GM19395 (cell line): ENCODE measurements around the gene IL18BP.

Source experiments
- ATAC-seq: cut with Tn5 transposase; IDR thresholded peaks from one replicate; pipeline ENCODE4 v1.9.1; 2021; ENCODE audit warnings: mild to moderate bottlenecking, moderate library complexity; ENCODE audit not compliant: unreplicated experiment

IL18BP gene

DNA sequence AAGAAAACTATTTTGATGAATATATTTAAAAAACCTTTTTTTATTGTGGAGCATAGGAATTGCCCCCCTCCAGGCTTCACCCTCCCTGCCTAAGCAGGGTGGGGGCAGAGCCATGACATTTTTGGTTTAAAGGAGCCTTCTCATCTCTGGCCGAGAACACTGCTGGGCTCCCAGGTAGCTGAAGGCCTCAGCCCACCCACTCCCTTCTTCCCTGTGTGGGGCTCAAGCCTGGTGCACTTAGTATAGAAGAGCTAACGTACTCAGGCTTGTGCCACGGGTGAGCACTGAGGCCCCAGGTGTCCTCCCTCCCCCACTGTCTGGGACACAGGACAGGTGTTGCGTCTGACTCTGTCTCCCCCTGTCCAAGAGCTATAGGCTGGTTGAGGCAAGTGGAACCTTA, 2.2 kb upstream of the IL18BP start:
- no peak for ATAC-seq

DNA sequence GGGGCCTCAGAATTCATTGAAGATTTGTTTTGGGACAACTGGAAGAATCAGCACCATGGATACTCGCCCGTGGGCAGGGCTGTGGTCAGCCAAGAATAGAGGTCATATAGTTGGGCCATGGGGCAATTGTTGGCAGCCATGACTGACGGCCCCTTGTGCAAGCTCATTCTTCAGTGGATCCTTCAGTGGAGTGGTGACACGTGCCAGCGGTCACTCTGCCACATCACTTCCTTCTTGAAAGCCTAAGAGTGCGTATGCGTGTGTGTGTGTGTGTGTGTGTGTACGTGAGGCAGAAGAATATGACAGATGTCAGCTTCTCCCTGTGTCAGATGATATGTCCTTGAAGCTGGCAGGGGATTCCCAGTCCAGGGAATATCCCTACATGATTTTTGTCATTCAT, 1.8 kb upstream of the IL18BP start:
- ATAC-seq = no peak

DNA sequence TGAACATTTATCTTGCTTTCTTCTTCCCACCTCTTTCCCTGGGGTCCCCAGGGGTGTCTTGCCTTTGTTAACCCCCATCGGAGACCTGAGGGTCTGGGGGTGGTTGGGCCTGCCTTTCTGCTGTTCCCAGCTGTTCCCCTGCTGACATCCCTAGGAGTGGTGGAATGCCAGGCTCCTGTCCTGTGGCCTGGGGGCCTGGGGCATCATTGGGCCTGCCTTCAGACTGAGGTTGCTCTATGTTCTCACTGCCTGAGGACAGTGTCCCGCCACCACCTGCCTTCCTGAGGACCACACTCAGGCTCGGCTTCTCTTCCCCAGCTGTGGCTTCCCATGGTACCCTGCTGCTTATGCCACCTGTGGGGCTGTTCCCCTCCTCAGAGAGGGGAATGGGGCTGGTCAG, 1.1 kb upstream of the IL18BP start:
- ATAC-seq = no peak

DNA sequence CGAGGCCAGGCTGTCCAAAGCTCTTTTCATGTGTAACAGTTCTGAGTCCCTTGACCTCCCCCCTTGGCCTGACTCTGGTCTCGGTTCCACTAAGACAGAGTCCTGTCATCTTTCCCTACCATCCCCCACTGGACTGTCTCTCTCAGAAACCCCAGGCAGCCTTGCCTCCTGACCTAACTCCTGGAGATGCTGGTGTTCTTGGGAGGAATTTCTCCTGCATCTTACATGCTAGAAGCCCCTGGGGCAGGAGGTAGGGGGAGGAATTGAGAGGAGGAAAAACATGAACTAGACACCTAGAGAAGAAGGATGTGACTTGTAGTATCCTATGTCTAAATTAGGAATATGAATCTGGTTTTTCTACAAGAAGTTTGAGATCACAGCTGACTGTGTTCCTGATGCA, 648 bp upstream of the IL18BP start:
- no peak for ATAC-seq

DNA sequence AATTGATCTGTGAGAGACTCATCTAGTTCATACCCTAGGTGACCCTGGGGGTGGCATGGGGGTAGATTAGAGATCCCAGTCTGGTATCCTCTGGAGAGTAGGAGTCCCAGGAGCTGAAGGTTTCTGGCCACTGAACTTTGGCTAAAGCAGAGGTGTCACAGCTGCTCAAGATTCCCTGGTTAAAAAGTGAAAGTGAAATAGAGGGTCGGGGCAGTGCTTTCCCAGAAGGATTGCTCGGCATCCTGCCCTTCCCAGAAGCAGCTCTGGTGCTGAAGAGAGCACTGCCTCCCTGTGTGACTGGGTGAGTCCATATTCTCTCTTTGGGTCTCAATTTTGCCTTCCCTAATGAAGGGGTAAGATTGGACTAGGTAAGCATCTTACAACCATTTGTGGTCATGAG, 653 bp downstream of the IL18BP start:
- ATAC-seq = no peak

DNA sequence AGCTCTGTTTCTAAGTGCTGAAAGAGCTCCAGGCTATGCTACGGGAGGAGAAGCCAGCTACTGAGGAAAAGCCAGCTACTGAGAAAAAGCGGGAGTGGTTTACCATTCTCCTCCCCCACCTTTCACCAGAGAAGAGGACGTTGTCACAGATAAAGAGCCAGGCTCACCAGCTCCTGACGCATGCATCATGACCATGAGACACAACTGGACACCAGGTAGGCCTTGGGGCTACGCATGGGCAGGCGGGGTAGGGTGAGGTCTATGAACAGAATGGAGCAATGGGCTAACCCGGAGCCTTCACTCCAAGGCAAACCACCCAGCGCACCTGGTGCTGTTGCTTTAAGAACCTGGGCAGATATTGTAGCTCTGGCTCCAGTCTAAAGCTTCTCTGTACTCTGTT, 1.1 kb downstream of the IL18BP start:
- ATAC-seq = no peak

DNA sequence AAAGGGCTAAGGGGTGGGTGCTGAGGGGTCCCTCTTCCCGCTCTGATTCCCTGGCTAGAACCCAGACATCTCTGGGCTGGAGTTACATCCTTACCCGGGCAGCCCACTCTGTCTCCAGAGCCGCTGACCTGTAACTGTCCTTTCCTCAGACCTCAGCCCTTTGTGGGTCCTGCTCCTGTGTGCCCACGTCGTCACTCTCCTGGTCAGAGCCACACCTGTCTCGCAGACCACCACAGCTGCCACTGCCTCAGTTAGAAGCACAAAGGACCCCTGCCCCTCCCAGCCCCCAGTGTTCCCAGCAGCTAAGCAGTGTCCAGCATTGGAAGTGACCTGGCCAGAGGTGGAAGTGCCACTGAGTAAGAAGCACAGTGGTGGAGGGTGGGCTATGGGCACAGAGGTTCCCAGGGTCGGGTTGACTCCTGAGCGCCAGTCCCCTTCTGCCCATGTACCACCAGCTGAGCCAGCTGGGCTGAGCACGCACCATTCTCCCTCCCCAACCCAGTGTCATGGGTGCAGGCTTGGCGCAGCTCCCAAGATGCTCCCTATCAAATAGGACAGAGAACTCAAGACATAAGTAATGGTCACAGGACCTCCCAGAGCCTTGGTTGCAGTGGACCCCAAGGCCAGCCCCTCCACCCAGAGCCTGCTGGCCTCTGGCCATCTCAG, 1.6 kb downstream of the IL18BP start:
- no peak for ATAC-seq

DNA sequence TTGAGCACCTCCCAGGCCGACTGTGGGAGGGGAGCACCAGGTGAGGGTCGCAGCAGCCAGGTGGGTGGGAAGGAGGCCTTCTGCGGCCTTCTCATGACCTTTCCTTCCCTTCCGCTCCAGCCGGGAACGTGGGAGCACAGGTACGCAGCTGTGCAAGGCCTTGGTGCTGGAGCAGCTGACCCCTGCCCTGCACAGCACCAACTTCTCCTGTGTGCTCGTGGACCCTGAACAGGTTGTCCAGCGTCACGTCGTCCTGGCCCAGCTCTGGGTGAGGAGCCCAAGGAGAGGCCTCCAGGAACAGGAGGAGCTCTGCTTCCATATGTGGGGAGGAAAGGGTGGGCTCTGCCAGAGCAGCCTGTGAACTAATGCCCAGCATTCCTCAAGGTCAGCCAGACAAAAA, 2.6 kb downstream of the IL18BP start:
- ATAC-seq = no peak

DNA sequence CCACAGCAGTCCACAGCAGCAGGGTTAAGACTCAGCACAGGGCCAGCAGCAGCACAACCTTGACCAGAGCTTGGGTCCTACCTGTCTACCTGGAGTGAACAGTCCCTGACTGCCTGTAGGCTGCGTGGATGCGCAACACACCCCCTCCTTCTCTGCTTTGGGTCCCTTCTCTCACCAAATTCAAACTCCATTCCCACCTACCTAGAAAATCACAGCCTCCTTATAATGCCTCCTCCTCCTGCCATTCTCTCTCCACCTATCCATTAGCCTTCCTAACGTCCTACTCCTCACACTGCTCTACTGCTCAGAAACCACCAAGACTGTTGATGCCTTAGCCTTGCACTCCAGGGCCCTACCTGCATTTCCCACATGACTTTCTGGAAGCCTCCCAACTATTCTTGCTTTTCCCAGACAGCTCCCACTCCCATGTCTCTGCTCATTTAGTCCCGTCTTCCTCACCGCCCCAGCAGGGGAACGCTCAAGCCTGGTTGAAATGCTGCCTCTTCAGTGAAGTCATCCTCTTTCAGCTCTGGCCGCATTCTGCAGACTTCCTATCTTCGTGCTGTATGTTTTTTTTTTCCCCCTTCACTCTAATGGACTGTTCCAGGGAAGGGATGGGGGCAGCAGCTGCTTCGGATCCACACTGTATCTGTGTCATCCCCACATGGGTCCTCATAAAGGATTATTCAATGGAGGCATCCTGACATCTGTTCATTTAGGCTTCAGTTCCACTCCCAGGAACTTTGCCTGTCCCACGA, 3.3 kb downstream of the IL18BP start:
- no peak for ATAC-seq

DNA sequence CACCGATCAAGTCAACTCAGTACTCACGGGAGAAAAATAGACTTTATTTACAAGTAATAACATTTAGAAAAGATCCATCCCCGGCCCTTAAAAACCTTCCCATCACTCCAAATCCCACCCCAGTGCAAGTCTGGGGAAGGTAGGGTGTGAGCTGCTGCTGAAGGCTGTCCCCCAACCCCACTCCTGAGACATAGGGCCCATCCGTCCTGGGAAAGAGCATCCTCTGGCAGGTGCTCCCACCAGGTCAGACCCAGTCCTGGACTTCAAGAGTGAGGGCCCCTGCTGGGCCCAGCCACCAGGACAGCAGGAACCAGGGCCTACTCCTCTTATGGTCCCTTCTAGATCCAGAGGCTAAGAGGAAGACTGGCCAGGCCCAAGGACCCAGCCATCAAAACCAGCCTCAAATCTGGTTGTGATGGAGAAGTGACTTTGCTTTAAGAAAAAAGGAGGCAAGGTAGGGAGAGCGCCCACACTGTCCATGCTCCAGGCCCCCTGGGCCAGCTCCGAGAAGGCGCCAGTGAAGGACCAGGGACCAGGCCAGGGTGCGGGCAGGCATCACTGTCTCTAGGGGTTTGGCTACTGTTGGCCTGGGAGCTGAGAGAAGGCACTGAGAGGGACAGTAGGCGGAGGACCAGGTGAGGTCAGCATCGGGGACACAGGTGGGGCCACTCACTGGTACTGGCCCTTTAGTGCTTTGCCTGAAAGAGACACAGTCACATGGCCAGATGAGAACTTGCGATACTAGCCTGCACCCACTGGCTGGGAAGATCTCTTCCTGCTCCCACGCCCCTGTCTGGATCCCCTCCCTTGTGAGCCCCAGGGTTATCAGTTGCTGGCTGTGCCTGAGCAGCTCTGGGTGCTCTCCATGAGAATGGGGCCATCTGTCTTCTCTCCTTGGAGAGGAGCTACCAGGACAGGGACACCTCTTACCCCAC, 4.4 kb downstream of the IL18BP start:
- ATAC-seq = no peak

DNA sequence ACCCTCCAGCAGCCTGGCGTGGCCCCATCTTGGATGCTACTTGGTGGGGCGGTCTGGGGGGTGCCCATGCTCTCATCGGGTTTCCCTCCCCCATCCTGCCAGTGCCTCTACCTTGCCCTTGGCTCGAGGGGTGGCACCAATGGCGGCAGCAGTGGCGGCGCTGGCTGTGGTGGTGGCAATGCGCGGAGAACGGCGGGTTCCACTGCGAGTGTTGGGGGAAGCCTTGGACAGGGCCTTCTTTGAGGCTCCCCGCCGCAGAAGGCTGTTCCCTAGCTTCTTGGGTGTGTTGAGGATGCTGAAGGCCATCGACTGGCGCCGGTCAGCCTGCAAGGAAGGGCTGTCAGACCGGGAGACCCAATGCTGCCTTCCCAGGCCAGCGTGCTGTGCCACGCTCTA, 5.1 kb downstream of the IL18BP start:
- ATAC-seq = no peak

DNA sequence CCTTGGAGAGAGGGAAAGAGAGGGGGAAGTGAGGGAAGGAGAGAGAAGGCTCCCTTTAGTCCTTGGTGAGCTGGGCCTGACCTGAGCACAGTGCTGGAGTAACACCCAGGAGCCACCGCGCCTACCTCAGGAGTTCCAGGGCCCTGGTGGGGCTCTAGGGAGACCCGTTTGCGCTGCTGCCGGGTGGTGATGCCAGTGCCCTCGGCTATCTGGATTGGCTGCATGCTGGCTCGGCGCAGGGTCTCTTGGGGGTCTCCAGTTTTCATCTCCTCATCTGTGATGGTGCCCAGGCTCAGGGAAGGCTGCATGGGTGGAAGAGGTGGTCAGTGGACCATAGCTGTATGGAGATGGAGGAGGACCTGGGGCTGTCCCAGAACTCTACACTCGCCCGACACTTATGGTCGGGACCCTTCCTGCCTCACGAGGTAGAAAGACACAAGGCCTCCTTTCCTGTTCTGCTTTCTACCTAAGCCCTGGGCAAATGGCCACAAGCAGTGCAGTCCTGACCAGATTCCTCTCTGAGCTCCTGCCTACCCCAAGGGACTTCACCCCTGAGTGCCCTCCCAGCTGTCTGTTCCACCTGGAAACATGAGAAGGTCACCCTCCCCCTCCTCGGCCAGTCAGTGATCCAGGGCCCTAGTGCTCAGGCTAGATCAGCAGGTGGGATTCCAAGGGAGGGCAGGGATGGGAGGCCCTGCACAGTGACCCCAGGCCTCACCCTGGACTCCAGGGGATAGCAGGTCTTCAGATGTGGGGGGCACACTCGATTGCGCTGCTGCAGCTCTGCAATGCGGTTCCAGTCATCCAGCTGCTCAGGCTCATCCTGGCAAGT, 6.0 kb downstream of the IL18BP start:
- no peak for ATAC-seq

DNA sequence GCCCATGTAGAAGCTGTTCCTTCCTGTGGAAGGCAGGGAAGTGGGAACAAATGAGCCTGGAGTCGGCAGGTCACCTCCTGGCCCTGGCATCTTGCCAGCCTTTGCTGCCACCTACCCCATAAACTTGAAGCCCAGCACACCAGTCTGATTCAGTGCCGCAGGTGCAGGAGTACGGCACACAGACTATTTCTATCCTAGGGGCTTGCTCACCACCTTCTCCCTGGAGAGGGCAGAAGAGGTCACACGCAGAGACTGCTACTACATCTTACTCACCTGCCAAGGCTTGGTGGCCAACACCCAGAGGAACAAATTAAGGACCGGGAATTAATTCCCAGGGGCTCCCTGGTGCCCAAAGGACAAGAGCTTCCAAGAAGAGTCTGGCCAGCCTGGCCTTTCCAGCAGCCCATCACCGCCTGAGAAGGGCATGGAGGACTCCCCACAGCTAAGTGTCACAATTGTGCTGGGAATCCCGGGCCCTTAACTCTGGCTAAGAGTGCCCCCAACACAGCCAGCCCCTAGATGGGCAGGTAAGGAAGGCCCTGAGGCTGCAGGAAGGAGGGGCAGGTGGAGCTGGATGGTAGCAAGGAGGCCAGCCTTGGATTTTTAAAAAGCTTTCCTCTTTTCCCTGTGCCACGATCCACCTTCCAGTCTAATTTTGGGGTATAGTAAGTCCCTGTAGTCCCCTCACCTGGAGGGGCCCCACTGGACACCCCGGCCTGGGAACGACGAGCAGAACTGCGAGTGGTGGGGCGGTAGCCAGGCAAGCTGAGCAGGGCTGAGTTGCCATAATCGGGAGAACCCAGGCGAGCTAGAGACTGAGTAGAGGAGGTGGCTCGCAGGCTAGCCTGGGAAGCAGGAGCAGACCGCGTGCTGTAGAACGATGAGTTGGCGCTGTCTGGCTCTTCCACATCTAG, 6.9 kb downstream of the IL18BP start:
- no peak for ATAC-seq

DNA sequence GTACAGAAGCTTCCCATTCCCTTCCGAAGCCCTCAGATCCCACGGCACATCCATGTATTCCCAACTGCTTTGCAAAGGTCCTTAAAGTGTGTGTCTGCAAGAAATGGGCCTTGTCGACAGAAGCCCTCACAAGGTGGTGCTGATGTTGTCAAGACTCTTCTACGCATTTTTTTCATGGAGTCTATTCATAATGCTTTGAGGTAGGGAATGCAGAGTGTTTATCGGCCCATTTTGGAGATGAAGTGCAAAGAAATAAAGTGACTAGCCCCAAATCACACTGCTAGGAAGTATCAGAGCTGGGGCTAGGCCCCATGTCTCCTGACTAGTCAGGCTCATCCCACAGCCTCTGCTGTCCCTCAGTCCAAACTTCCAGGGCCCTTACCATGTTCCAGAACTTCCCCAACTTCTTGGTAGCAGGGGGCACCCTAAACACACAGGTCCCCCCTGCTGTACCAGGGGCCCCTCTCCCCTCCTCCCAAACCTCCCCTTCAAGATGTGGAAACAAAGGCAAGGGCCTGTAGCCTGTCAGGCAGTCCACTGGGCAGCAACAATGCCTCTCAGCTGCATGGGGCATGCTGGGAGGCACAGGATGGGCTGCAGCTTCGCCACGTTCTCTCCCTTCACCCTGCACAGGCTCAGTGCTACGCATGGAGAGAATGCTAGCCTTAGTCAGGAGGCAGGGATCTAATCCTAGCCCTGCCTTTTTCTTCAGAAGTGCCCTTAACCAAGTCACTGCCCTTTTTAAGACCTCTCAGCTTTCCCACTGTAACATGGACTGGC, 7.8 kb downstream of the IL18BP start:
- ATAC-seq = no peak

DNA sequence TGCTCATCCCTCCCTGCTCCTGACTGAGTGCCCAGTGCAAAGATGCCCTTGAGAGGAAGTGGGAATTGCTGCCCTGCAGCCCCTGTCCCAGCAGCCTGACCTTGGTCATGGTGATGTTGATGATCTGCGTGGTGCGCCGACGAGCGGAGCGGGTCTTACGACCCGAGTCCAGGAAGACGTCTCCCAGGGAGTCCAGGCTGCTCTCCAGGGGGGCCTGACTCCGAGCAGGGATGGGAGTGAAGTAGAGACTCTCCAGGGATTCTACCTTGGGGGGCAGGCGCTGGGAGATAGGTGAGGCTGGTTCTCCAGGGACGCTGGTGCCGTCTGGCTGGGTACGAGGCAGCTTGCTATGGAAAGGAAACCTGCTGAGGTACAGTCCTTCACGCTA, 8.4 kb downstream of the IL18BP start:
- no peak for ATAC-seq

DNA sequence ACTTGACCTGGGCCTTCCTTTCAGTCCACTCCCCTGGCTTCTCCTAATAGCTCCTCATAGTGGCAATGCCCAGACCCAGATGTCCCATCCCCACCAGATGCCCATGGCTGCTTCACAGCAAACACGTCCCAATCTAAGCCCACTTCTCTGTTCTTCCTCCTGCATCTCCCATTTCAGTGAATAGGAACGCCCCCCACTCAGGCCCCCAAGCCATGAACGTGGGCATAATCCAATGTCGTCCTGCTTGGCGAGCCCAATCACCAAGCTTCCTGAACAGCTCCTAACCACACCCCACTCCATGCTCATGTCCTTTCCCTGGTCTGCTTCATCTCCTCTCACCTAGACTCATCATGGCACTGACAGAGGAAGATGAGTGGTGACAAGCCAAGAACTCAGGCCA, 8.9 kb downstream of the IL18BP start:
- ATAC-seq = no peak

DNA sequence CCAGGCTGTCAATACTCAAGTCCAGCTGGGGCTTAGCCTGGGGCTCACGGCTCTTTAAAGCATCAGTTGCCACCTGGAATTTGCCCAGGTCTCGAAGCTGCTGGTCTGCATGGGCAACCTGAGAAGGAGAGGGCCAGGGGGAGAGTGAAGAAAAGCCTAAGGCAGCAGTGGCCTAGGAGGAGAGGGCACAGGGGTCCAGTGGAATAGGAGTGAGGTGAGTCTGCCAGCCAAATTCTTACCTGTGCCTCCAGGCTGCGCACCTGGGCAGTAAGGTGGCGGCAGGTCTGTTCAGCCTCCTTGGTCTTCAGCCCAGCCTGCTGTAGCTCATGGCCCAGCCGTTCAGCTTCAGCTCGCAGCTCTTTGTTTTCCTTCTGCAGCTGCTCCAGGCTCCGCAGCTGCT, 10.0 kb downstream of the IL18BP start:
- ATAC-seq = no peak

DNA sequence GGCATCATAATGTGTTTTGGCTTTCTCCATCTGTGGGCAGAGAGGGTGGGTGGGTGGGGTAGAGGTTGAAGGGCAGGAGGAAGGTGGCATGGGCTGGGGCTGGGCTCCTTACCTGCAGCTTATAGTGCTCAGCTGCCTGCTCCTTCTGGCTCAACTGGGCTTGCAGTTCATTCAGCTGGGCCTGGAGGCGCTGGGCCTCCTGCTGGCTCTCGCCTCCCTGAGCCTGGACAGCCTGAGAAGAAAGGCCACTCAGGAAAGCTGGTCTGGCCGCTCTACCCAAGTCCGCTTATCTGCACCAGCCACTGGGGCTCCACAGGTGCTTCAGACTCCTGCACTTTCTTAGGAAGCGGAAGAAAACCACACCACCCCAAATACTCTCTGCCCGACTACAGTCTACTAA, 10.4 kb downstream of the IL18BP start:
- ATAC-seq = no peak
